Epithelial cell of proximal tubule (primary cell): ENCODE data around the gene ERC2. TPM values are rescaled to one million over a fixed set of nuclear protein-coding genes. Genes with fewer than 3 reads are reported as not detected.

ENCODE experiments used
- DNase-seq: peaks from one replicate; pipeline ENCODE4 v3.0.0-alpha.2; 2011; ENCODE audit warnings: low read depth
- H3K4me3 ChIP-seq: 2 replicates; pipeline ENCODE4 v1.5.1; 2011; ENCODE audit warnings: low read depth, mild to moderate bottlenecking, low read length
- CTCF ChIP-seq: conservative IDR thresholded peaks from 2 replicates; pipeline ENCODE4 v1.5.1; 2012; ENCODE audit warnings: low read depth, mild to moderate bottlenecking, low read length
- total RNA-seq: library from RNA; depleted of rRNA; stranded (reverse); fragments of >200 nt; gene quantifications from 2 replicates; pipeline ENCODE4 v1.2.3, GENCODE V29; 2015

ERC2 gene
- total RNA-seq, 1 donor from 2014 or later = 2.7 TPM

- TF ChIP-seq CTCF = no peak
- H3K4me3 ChIP-seq = no peak overlapping the region
- no peak for DNase-seq
These were observed 905.6 kb downstream of the ERC2 start for GRCh38 chr3:55562700-55563099.

- H3K4me3 ChIP-seq = no peak overlapping the region
- no peak for DNase-seq
- TF ChIP-seq CTCF = no peak
These were observed 908.5 kb downstream of the ERC2 start for GRCh38 chr3:55559500-55560423.

- TF ChIP-seq CTCF = no peak
- no peak for DNase-seq
- no peak overlapping the region for H3K4me3 ChIP-seq
These were observed 910.0 kb downstream of the ERC2 start for GRCh38 chr3:55558316-55558715.

- no peak for DNase-seq
- no peak overlapping the region for H3K4me3 ChIP-seq
- TF ChIP-seq CTCF = no peak
These were observed 910.7 kb downstream of the ERC2 start for GRCh38 chr3:55557549-55557948.

- no peak overlapping the region for H3K4me3 ChIP-seq
- TF ChIP-seq CTCF = no peak
- DNase-seq = no peak
These were observed 911.4 kb downstream of the ERC2 start for GRCh38 chr3:55556619-55557537.

- no peak for TF ChIP-seq CTCF
- DNase-seq = no peak
- H3K4me3 ChIP-seq = no peak overlapping the region
These were observed 912.2 kb downstream of the ERC2 start for GRCh38 chr3:55555873-55556618.
